Activated naive CD4-positive, alpha-beta T cell treated with anti-CD3 and anti-CD28 coated beads, Interleukin-2, amount 10 ng/mL, durations not matched to agents 7 days and 5 days (primary cell): ENCODE measurements around the gene PAFAH1B2.
A peak's percentile ranks its signal among the peaks of the same experiment; 100 is the strongest.

Experiments
- CTCF ChIA-PET: fragments of 350-600 bp; sonication (Branson Sonifier 250); formaldehyde crosslinking; loops from one replicate; lab custom pipeline; 2021; ENCODE audit warnings: antibody characterized with exemption; lab: Charles Lee
- DNase-seq: peaks from one replicate; pipeline ENCODE4 v3.0.0-alpha.2; 2020
- H3K27ac Mint-ChIP-seq: one replicate; pipeline ENCODE4 v1.8.0; 2021; ENCODE audit warnings: mild to moderate bottlenecking, moderate library complexity, mixed read lengths
- H3K27me3 Mint-ChIP-seq: one replicate; pipeline ENCODE4 v1.8.0; 2021; ENCODE audit warnings: mild to moderate bottlenecking, mixed read lengths
- H3K36me3 Mint-ChIP-seq: one replicate; pipeline ENCODE4 v1.8.0; 2021; ENCODE audit warnings: mixed read lengths
- H3K4me1 Mint-ChIP-seq: one replicate; pipeline ENCODE4 v1.8.0; 2021; ENCODE audit warnings: mixed read lengths
- H3K4me3 Mint-ChIP-seq: one replicate; pipeline ENCODE4 v1.8.0; 2021; ENCODE audit warnings: mild to moderate bottlenecking, moderate library complexity, mixed read lengths
- H3K9me3 Mint-ChIP-seq: one replicate; pipeline ENCODE4 v1.8.0; 2021; ENCODE audit warnings: mixed read lengths

Gene PAFAH1B2

GRCh38 chr11:117212697-117213355 is 68.7 kb downstream of the PAFAH1B2 start:
- no peak overlapping the region for H3K4me3 Mint-ChIP-seq
- DNase-seq = no peak
- H3K36me3 Mint-ChIP-seq = peaks cover 54% of the 10 kb centered on the region
- peaks cover 3% of the 10 kb centered on the region for H3K27me3 Mint-ChIP-seq
- H3K9me3 Mint-ChIP-seq = no peaks in the 10 kb centered on the region
- H3K27ac Mint-ChIP-seq = no peak overlapping the region
- CTCF ChIA-PET = no interaction called here
- H3K4me1 Mint-ChIP-seq = no peaks in the 10 kb centered on the region

- Mint-ChIP-seq H3K27me3 (no peaks in the 10 kb centered on the region), H3K36me3 (peaks cover 70% of the 10 kb centered on the region), H3K9me3 (no peaks in the 10 kb centered on the region), H3K4me3 (no peak overlapping the region), H3K27ac (no peak overlapping the region), H3K4me1 (no peaks in the 10 kb centered on the region)
- CTCF ChIA-PET = no interaction called here
- DNase-seq = peak; percentile 6
Observed at GRCh38 chr11:117214404-117215110, 70.5 kb downstream of the PAFAH1B2 start.

DNA sequence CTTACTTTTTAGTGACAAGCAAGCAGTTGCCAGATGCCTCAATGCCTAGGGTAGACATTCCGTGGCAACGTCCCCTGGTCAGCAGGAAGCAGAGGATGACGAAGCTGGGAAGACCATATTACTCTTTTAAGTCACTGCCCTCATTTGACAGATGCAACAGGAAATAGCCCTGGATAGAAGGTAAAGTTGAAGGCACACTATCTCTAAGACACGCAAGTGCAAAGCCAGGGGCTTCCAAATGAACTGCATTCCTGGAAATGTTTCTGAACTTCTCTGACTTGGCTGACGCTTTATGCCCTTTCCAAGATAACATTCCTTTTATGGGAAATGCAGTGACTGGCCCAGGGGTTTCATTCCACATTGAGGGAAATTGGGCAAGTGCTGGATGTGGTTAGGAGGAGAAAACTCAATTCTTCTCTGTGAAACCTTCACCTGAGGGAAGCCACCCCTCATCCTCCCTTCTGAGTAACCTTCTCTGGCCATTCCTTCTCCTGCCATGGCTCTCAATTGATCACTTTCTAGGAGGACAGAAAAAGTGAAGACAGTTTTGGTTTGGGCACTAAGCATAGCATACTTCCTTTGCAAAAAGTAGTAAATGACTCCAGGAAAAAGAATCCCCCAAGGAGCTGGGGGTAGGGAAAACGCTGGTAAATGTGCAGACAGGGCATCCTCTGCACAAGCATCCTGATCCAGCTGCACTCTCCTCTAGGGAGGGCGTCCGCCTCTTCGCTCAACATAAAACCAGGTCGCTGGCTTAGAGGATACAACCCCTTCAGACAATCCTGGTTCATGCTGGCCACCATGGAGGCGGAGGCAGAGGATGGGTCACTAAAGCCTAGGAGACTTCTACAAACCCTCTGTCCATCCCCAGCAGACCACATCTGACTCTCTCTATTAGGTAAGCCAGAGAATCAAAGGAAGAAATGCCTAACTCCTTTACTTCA is 73.3 kb downstream of the PAFAH1B2 start:
- no peak for DNase-seq
- Mint-ChIP-seq H3K9me3 (no peaks in the 10 kb centered on the region), H3K4me3 (no peak overlapping the region), H3K27ac (no peak overlapping the region), H3K36me3 (peaks cover 75% of the 10 kb centered on the region), H3K27me3 (no peaks in the 10 kb centered on the region), H3K4me1 (peaks cover 2% of the 10 kb centered on the region)
- CTCF ChIA-PET = interaction anchor here (1.1 to 1.5 kb wide), 2 partner anchors 9 kb away, joined by 4 to 8 read pairs; no protein-coding TSS in a partner anchor

- no peak overlapping the region for H3K4me3 Mint-ChIP-seq
- H3K4me1 Mint-ChIP-seq = peaks cover 2% of the 10 kb centered on the region
- peak overlapping the region; percentile 46 for H3K27ac Mint-ChIP-seq
- no peak for DNase-seq
- CTCF ChIA-PET = interaction anchor here (1.4 to 1.5 kb wide), 2 partner anchors 8 to 486 kb away, joined by 3 to 8 read pairs; no protein-coding TSS in a partner anchor
- H3K36me3 Mint-ChIP-seq = peaks cover 72% of the 10 kb centered on the region
- no peaks in the 10 kb centered on the region for H3K9me3 Mint-ChIP-seq
- H3K27me3 Mint-ChIP-seq = no peaks in the 10 kb centered on the region
Observed at GRCh38 chr11:117218133-117218915, 74.2 kb downstream of the PAFAH1B2 start.

GRCh38 chr11:117219001-117219400 is 74.9 kb downstream of the PAFAH1B2 start:
- CTCF ChIA-PET = interaction anchor here (1.4 to 1.5 kb wide), 2 partner anchors 8 to 486 kb away, joined by 3 to 8 read pairs; no protein-coding TSS in a partner anchor
- no peak overlapping the region for H3K27ac Mint-ChIP-seq
- no peak overlapping the region for H3K4me3 Mint-ChIP-seq

GRCh38 chr11:117219455-117219854 is 75.4 kb downstream of the PAFAH1B2 start:
- CTCF ChIA-PET = interaction anchor here (1.4 to 1.5 kb wide), 2 partner anchors 48 to 487 kb away, joined by 3 read pairs; no protein-coding TSS in a partner anchor

More at GRCh38 chr11:117219001-117219400, 74.9 kb downstream of the PAFAH1B2 start:
- no peak for DNase-seq
- Mint-ChIP-seq H3K4me1 (peaks cover 2% of the 10 kb centered on the region), H3K36me3 (peaks cover 75% of the 10 kb centered on the region), H3K9me3 (no peaks in the 10 kb centered on the region), H3K27me3 (no peaks in the 10 kb centered on the region)

GRCh38 chr11:117219995-117220394 is 75.9 kb downstream of the PAFAH1B2 start:
- no peaks in the 10 kb centered on the region for H3K27me3 Mint-ChIP-seq
- no peak overlapping the region for H3K4me3 Mint-ChIP-seq
- H3K36me3 Mint-ChIP-seq = peaks cover 76% of the 10 kb centered on the region
- no peaks in the 10 kb centered on the region for H3K9me3 Mint-ChIP-seq
- CTCF ChIA-PET = interaction anchor here (0.9 to 12.1 kb wide), 4 partner anchors 9 to 48 kb away, joined by 3 to 111 read pairs (median 3); partner anchors contain the start of gene SIDT2
- no peak for DNase-seq
- peaks cover 3% of the 10 kb centered on the region for H3K4me1 Mint-ChIP-seq
- no peak overlapping the region for H3K27ac Mint-ChIP-seq

More at GRCh38 chr11:117219455-117219854, 75.4 kb downstream of the PAFAH1B2 start:
- no peak overlapping the region for H3K4me3 Mint-ChIP-seq
- peaks cover 75% of the 10 kb centered on the region for H3K36me3 Mint-ChIP-seq
- DNase-seq = no peak
- no peaks in the 10 kb centered on the region for H3K9me3 Mint-ChIP-seq
- H3K27me3 Mint-ChIP-seq = no peaks in the 10 kb centered on the region
- H3K27ac Mint-ChIP-seq = no peak overlapping the region
- H3K4me1 Mint-ChIP-seq = peaks cover 2% of the 10 kb centered on the region

GRCh38 chr11:117220568-117220967 is 76.5 kb downstream of the PAFAH1B2 start:
- no peak overlapping the region for H3K27ac Mint-ChIP-seq
- H3K4me1 Mint-ChIP-seq = peaks cover 3% of the 10 kb centered on the region
- no peak overlapping the region for H3K4me3 Mint-ChIP-seq
- H3K27me3 Mint-ChIP-seq = no peaks in the 10 kb centered on the region
- no peaks in the 10 kb centered on the region for H3K9me3 Mint-ChIP-seq
- peaks cover 82% of the 10 kb centered on the region for H3K36me3 Mint-ChIP-seq
- no peak for DNase-seq
- CTCF ChIA-PET = interaction anchor here (0.9 to 12.1 kb wide), 5 partner anchors 8 to 341 kb away, joined by 3 to 111 read pairs (median 3); partner anchors contain the start of gene SIDT2

DNA sequence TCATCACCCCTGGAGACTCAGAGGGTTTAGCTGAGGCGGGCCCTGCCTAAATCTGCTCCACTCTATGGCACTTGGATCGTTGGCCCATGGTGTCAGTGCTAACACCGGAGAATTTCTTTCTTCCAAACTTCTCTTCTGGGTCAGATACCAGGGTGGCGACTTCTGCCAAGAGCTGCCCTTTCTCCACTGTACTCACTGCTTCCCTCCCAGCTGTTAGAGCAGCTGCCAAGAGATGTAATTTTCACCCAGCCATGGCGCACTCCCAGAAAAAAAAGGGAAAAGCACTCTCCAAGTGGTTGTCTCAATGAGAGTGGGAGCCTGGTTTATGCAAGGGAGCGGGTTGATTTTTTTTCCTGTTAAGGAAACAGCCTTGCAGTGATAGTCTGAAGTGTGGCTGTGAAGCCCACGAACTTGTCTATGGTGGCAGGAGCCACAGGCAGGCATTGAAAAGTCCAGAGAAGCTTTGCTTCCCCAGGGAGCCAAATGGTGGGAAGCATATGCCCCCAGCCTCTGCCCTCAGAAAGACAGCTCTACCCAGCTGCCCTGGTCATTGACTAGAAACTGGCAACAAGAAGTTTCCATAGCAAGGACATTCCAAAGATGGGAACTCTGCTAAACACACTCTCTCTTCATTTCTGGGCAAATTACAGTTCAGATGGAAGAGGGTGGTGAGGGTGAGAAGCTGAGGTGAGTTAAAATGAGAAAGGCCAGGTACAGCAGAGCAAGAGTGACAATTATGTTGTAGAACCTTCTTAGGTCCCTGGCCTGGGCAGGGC is 77.1 kb downstream of the PAFAH1B2 start:
- CTCF ChIA-PET = interaction anchor here (1.1 to 12.1 kb wide), 4 partner anchors 8 to 342 kb away, joined by 3 to 111 read pairs (median 3); partner anchors contain the start of gene SIDT2
- DNase-seq = no peak
- H3K9me3 Mint-ChIP-seq = no peaks in the 10 kb centered on the region
- H3K27ac Mint-ChIP-seq = no peak overlapping the region
- H3K36me3 Mint-ChIP-seq = peaks cover 84% of the 10 kb centered on the region
- no peaks in the 10 kb centered on the region for H3K27me3 Mint-ChIP-seq
- peaks cover 3% of the 10 kb centered on the region for H3K4me1 Mint-ChIP-seq
- H3K4me3 Mint-ChIP-seq = no peak overlapping the region

DNA sequence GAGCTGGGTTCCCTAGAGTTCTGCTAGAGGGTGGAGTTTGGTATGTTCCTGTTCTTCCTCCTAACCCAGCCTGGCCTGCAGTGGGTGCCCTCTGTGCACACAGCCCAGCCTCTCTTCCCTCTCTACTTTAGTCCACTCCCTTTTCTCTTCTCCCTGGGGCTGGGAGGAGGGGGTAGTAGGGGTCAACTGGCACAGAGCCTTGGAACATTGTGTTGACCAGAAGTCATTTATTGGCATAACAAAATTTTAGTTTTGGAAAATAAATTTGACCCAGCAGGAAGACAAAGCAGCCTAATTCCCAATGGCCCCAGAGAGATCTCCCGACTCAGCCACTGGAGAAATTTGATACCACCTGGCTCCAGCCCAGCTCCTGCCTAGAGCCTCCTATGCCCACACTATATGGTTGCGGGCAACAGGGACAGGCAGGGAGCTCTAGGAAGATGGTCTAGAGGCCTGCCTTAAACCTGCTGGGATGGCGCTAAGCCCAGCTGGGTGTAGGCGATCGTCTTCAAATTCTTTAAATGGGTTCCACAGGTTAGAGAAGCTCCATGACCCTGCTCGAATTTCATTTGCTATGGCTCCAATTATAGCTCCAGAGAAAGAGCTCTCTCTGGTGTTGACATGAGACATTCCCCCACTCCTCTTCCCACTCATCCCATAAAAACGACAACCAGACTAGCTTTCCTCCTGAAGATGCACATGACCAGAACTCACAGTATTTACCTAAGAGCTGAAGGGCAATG is 77.9 kb downstream of the PAFAH1B2 start:
- Mint-ChIP-seq H3K36me3 (peaks cover 87% of the 10 kb centered on the region), H3K4me3 (no peak overlapping the region), H3K27ac (no peak overlapping the region), H3K27me3 (no peaks in the 10 kb centered on the region), H3K4me1 (peaks cover 10% of the 10 kb centered on the region), H3K9me3 (no peaks in the 10 kb centered on the region)
- CTCF ChIA-PET = interaction anchor here (0.8 to 12.1 kb wide), 3 partner anchors 42 to 343 kb away, joined by 3 to 111 read pairs (median 3); partner anchors contain the start of gene SIDT2
- DNase-seq = no peak

DNA sequence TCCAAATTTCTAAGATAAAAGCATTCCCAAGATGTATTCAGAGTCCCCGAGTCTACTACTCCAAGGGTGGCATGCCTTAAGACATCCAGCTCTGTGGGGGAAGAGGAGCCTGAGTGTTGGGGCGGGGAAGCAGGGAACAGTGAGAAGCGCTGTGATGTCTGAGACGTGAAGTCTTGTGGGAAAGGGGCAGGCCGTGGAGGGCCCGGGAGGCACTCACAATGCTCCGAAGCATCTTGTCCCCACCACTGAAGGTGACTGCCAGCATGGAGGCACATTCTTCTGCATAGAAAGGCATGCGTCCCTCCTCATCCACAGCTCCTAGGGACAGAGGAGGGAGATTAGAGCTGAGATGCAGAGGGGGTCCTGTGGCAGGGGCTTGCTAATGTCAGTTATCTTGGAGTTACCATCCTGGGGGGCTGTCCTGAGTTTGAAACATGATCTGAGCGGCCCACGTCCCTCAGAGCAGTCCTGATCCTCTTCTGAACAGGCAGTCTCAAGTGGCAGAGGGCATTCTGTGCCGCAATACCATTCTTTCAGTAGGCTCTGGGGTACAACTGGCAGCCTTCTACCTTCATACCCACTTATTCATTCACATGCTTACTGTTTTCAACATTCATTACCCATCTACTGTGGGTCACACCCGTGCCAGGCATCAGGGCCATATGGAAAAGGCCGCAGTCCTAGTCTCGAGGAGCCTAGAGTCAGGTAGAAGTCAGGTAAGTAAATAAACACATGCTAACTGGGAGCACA is 79.1 kb downstream of the PAFAH1B2 start:
- Mint-ChIP-seq H3K9me3 (no peaks in the 10 kb centered on the region), H3K27ac (no peak overlapping the region), H3K4me3 (no peak overlapping the region), H3K36me3 (peaks cover 85% of the 10 kb centered on the region), H3K27me3 (no peaks in the 10 kb centered on the region), H3K4me1 (peaks cover 21% of the 10 kb centered on the region)
- CTCF ChIA-PET = interaction anchor here (12.1 kb wide), 1 partner anchor 43 kb away, joined by 111 read pairs; the partner anchor contains the start of gene SIDT2
- no peak for DNase-seq
